ENCODE results near the gene PPTC7. TPM values are rescaled to one million over a fixed set of nuclear protein-coding genes. Genes with fewer than 3 reads are reported as not detected.

PPTC7 gene
- total and polyA plus RNA-seq, 2 of the 13 experiments (the other 11 are each of a cell fraction or from before 2014, with no cell fraction given): 4.8 to 12.3 TPM

- TF ChIP-seq MXD3 (CRISPR knock-in tag; IDR thresholded peaks at IDR 0.05) (no peak), KLF16 (CRISPR knock-in tag; IDR thresholded peaks at IDR 0.05) (0 out of 4 replicates have a peak, but pooled peaks of 1 of the 2 experiments have one; percentile 30), ZNF280B (CRISPR knock-in tag; IDR thresholded peaks at IDR 0.05; ENCODE audit: borderline replicate concordance) (no peak), ZFYVE20 (CRISPR knock-in tag; IDR thresholded peaks at IDR 0.05; ENCODE audit: borderline replicate concordance, low read depth) (no peak), U2AF1 (optimal IDR thresholded peaks at IDR 0.05; ENCODE audit: low read depth, low read length) (no peak), ZNF550 (CRISPR knock-in tag; IDR thresholded peaks at IDR 0.05; ENCODE audit: borderline replicate concordance) (no peak), ZNF124 (CRISPR knock-in tag; IDR thresholded peaks at IDR 0.05) (no peak), ZSCAN5A (CRISPR knock-in tag; IDR thresholded peaks at IDR 0.05; ENCODE audit: borderline replicate concordance) (no peak), CBX2 (IDR thresholded peaks at IDR 0.05; ENCODE audit: low read depth, low read length) (no peak), CBX2 (CRISPR knock-in tag; IDR thresholded peaks at IDR 0.05; ENCODE audit: low read depth) (no peak), NFE2 (CRISPR knock-in tag; IDR thresholded peaks at IDR 0.05) (no peak), ZFP62 (CRISPR knock-in tag; IDR thresholded peaks at IDR 0.05) (no peak), NFIB (CRISPR knock-in tag; IDR thresholded peaks at IDR 0.05; ENCODE audit: borderline replicate concordance) (no peak), ZBTB3 (CRISPR knock-in tag; IDR thresholded peaks at IDR 0.05; ENCODE audit: borderline replicate concordance, low read depth) (no peak), KDM5A (IDR thresholded peaks at IDR 0.05; ENCODE audit: borderline replicate concordance, low read length) (no peak), HNRNPK (IDR thresholded peaks at IDR 0.05; ENCODE audit: low read depth, low read length, poor library complexity, severe bottlenecking) (no peak), ATF3 (CRISPR knock-in tag; IDR thresholded peaks at IDR 0.05) (no peak), FUBP1 (CRISPR knock-in tag; IDR thresholded peaks at IDR 0.05; ENCODE audit: borderline replicate concordance) (no peak), FOSL2 (CRISPR knock-in tag; IDR thresholded peaks at IDR 0.05) (0 out of 2 replicates have a peak, but pooled peaks have one; percentile 30), SOX6 (IDR thresholded peaks at IDR 0.05) (no peak), SOX6 (CRISPR knock-in tag; IDR thresholded peaks at IDR 0.05) (peak; percentile 89), ZNF34 (CRISPR knock-in tag; IDR thresholded peaks at IDR 0.05; ENCODE audit: borderline replicate concordance) (no peak), SNAPC5 (CRISPR knock-in tag; IDR thresholded peaks at IDR 0.05; ENCODE audit: borderline replicate concordance) (no peak), ZNF740 (CRISPR knock-in tag; IDR thresholded peaks at IDR 0.05) (no peak)
Observed at GRCh38 chr12:110591451-110592051, 8.4 kb upstream of the PPTC7 start (continued).
